K562 (cell line): ENCODE measurements around the gene RCC1. TPM values are rescaled to one million over a fixed set of nuclear protein-coding genes. Genes with fewer than 3 reads are reported as not detected.

Source experiments
- CHCHD3 ChIP-seq: fragments of 250-450 bp; sonication (Bioruptor Pico); IDR thresholded peaks from 2 replicates; pipeline ENCODE4 v2.1.2; 2022; ENCODE audit warnings: mild to moderate bottlenecking
- COPS2 ChIP-seq: fragments of 450-650 bp; conservative IDR thresholded peaks from 2 replicates; pipeline ENCODE4 v1.6.1; 2016; ENCODE audit warnings: mild to moderate bottlenecking, moderate library complexity
- EHMT2 ChIP-seq: fragments of 450-650 bp; IDR thresholded peaks from 2 replicates; pipeline ENCODE4 v1.6.1; 2018; ENCODE audit warnings: antibody characterized with exemption
- ELF4 ChIP-seq: fragments of 450-650 bp; formaldehyde crosslinking; IDR thresholded peaks from 2 replicates; pipeline ENCODE4 v1.4.0; 2022; ENCODE audit warnings: missing genetic modification characterization
- ETV1 ChIP-seq: fragments of 450-650 bp; conservative IDR thresholded peaks from 2 replicates; pipeline ENCODE4 v1.6.1; 2016; ENCODE audit warnings: missing genetic modification characterization, control low read depth, low read depth, missing compliant biosample characterization
- EZH2 ChIP-seq: IDR thresholded peaks from 2 replicates; pipeline ENCODE4 v1.6.1; 2012; ENCODE audit warnings: low read depth, mild to moderate bottlenecking, inconsistent platforms, low read length, borderline replicate concordance
- FOXJ3 ChIP-seq: sonication (generic); formaldehyde crosslinking; IDR thresholded peaks from 2 replicates; pipeline ENCODE4 v1.4.0; 2020; ENCODE audit warnings: mild to moderate bottlenecking, missing genetic modification reagents
- FOXP4 ChIP-seq: sonication (generic); formaldehyde crosslinking; IDR thresholded peaks from 2 replicates; pipeline ENCODE4 v1.8.0; 2022; ENCODE audit warnings: mild to moderate bottlenecking, missing genetic modification reagents, borderline replicate concordance
- HDAC3 ChIP-seq: fragments of 450-650 bp; IDR thresholded peaks from 2 replicates; pipeline ENCODE4 v1.6.1; 2018; ENCODE audit warnings: borderline replicate concordance, mild to moderate bottlenecking, moderate library complexity; ENCODE audit not compliant: partially characterized antibody
- HOXB6 ChIP-seq: fragments of 250-450 bp; sonication (Bioruptor Pico); IDR thresholded peaks from 2 replicates; pipeline ENCODE4 v1.5.1; 2022; ENCODE audit warnings: mild to moderate bottlenecking, borderline replicate concordance
- KDM5B ChIP-seq: fragments of 200-600 bp; sonication (generic); IDR thresholded peaks from 2 replicates; pipeline ENCODE4 v1.6.1; 2012; ENCODE audit warnings: low read depth, mild to moderate bottlenecking, moderate library complexity, low read length, control low read depth, inconsistent platforms; ENCODE audit not compliant: insufficient replicate concordance
- KLF1 ChIP-seq: fragments of 450-650 bp; IDR thresholded peaks from 2 replicates; pipeline ENCODE4 v1.6.1; 2016; ENCODE audit warnings: missing genetic modification characterization, missing compliant biosample characterization
- MAFF ChIP-seq: IDR thresholded peaks from 2 replicates; pipeline ENCODE4 v1.6.1; 2012; ENCODE audit warnings: low read length, improper control_type of control experiment
- NCOA1 ChIP-seq: fragments of 450-650 bp; IDR thresholded peaks from 2 replicates; pipeline ENCODE4 v1.6.1; 2016; ENCODE audit warnings: low read depth
- RB1 ChIP-seq: fragments of 450-650 bp; IDR thresholded peaks from 2 replicates; pipeline ENCODE4 v1.6.1; 2017; ENCODE audit warnings: low read depth, mild to moderate bottlenecking
- RBBP5 ChIP-seq: fragments of 200-600 bp; sonication (generic); IDR thresholded peaks from 2 replicates; pipeline ENCODE4 v1.6.1; 2012; ENCODE audit warnings: borderline replicate concordance, mild to moderate bottlenecking, low read length, control low read depth, inconsistent platforms; ENCODE audit not compliant: insufficient read depth, poor library complexity, severe bottlenecking
- SIN3B ChIP-seq: fragments of 450-650 bp; IDR thresholded peaks from 2 replicates; pipeline ENCODE4 v1.6.1; 2017; ENCODE audit warnings: low read depth, mild to moderate bottlenecking, moderate library complexity
- SIRT6 ChIP-seq: IDR thresholded peaks from one replicate; pipeline ENCODE4 v1.6.1; 2012; ENCODE audit warnings: low read depth, mild to moderate bottlenecking, control low read depth, inconsistent platforms, low read length, moderate library complexity
- SREBF1 ChIP-seq: fragments of 150-350 bp; IDR thresholded peaks from 2 replicates; pipeline ENCODE4 v1.6.1; 2014; ENCODE audit warnings: antibody characterized with exemption, low read depth, low read length, borderline replicate concordance
- ZNF239 ChIP-seq: fragments of 250-450 bp; sonication (Bioruptor Pico); IDR thresholded peaks from 2 replicates; pipeline ENCODE4 v1.4.0; 2020; ENCODE audit warnings: mild to moderate bottlenecking
- polyA plus RNA-seq, 8 experiments: library from polyadenylated mRNA; depleted of rRNA in 4 of 8; stranded (reverse) in 5 of 8; unstranded in 3 of 8; fragments of >200 nt; fragmentation: Nextera tagmentation in 2 of 8; fragmentation: Illumina TruSeq in 1 of 8; extraction: Ambion mirVana in 2 of 8; extraction: Trizol in 1 of 8; gene quantifications; 2 replicates each; pipeline versions ENCODE4 v1.2.1 to v1.2.3, GENCODE V29; 2011 to 2014; ENCODE audit warnings: inconsistent platforms in 1 of 8, missing spikeins in 1 of 8
- total RNA-seq, 7 experiments: library from RNA; depleted of rRNA in 6 of 7; stranded (reverse); fragments of >200 nt in 6 of 7; fragmentation: Illumina TruSeq in 2 of 7; extraction: Trizol in 2 of 7; gene quantifications; 2 replicates each; pipeline versions ENCODE4 v1.2.1 to v1.2.3, GENCODE V29; 2011 to 2021; ENCODE audit warnings: low replicate concordance in 1 of 7
- TF ChIP-seq, protein P1 (sequence below): fragments of 200-800 bp; sonication (Bioruptor generic); IDR thresholded peaks from 2 replicates; pipeline ENCODE4 v1.6.1; 2016; ENCODE audit warnings: missing genetic modification characterization, missing compliant biosample characterization

RCC1 gene
- total and polyA plus RNA-seq, 9 of the 15 experiments (the other 6 are each of a cell fraction or from before 2014, with no cell fraction given) = 16.4 to 202 (median 107) TPM

DNA sequence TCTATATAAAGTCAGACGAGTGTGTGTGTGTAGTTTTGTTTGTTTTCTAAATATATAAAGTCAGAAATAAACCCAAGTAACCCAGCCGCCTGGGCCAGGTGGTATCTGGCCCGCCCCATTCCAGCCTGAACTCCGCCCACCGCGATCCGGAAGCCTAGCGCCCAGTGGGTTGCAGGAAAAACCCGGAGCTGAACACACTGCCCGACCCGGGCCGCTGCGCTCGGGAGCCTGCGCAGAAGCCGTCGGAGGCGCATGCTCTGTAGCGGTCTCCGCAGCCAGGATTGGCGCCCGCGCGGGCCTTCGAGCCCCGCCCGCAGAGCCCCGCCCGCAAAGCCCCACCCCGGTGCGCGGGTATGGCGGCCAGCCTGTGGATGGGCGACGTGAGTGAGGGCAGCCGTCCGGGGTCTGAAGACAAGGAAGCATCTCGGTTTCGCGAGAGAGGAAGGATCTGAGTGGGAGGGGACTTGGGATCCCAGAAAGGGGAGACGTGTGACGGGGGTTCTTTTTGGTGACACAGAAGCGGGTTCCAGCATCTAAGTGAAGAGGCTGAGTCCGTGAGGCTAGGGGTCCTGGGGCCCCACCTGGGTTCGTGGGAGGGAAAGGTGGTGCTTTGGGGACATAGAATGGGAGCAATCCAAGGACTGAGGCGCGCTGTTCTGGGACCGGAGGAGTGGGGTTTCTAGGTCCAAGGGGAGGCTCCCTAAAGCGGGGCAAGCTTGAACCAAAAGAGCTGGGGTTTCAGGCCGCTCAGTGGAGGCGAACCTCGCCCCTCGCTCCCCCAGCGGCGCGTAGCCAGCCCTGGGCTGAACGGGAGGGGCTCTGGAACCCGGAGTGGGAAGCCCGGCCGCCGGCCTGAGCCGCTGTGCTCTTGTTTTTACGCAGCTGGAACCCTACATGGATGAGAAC lies 47.2 kb downstream of the RCC1 start, which contains the start of gene TRNAU1AP (continued):
- TF ChIP-seq FOXP4 = peak; percentile 18; the same call in 1 of the 2 replicates
- TF ChIP-seq CHCHD3 (CRISPR knock-in tag) = no peak
- TF ChIP-seq EZH2 = no peak
- TF ChIP-seq KDM5B = peak; percentile 88
- 0 out of 2 replicates have a peak, but pooled peaks have one; percentile 25 for TF ChIP-seq SREBF1
- TF ChIP-seq HOXB6 (CRISPR knock-in tag) = no peak
- TF ChIP-seq MAFF = no peak
- TF ChIP-seq SIN3B = 0 out of 2 replicates have a peak, but pooled peaks have one; percentile 28
- no peak for TF ChIP-seq SIRT6
- no peak for TF ChIP-seq ZNF239 (CRISPR knock-in tag)
- TF ChIP-seq FOXJ3 (CRISPR knock-in tag) = no peak
- no peak for TF ChIP-seq ELF4 (CRISPR knock-in tag)
- peak; percentile 98 for TF ChIP-seq RB1
- peak; percentile 84 for TF ChIP-seq ETV1
- peak; percentile 76 for TF ChIP-seq RBBP5
- peak; percentile 13; the same call in 1 of the 2 replicates for TF ChIP-seq KLF1 (tag)
- no peak for TF ChIP-seq COPS2
- TF ChIP-seq, protein P1, sequence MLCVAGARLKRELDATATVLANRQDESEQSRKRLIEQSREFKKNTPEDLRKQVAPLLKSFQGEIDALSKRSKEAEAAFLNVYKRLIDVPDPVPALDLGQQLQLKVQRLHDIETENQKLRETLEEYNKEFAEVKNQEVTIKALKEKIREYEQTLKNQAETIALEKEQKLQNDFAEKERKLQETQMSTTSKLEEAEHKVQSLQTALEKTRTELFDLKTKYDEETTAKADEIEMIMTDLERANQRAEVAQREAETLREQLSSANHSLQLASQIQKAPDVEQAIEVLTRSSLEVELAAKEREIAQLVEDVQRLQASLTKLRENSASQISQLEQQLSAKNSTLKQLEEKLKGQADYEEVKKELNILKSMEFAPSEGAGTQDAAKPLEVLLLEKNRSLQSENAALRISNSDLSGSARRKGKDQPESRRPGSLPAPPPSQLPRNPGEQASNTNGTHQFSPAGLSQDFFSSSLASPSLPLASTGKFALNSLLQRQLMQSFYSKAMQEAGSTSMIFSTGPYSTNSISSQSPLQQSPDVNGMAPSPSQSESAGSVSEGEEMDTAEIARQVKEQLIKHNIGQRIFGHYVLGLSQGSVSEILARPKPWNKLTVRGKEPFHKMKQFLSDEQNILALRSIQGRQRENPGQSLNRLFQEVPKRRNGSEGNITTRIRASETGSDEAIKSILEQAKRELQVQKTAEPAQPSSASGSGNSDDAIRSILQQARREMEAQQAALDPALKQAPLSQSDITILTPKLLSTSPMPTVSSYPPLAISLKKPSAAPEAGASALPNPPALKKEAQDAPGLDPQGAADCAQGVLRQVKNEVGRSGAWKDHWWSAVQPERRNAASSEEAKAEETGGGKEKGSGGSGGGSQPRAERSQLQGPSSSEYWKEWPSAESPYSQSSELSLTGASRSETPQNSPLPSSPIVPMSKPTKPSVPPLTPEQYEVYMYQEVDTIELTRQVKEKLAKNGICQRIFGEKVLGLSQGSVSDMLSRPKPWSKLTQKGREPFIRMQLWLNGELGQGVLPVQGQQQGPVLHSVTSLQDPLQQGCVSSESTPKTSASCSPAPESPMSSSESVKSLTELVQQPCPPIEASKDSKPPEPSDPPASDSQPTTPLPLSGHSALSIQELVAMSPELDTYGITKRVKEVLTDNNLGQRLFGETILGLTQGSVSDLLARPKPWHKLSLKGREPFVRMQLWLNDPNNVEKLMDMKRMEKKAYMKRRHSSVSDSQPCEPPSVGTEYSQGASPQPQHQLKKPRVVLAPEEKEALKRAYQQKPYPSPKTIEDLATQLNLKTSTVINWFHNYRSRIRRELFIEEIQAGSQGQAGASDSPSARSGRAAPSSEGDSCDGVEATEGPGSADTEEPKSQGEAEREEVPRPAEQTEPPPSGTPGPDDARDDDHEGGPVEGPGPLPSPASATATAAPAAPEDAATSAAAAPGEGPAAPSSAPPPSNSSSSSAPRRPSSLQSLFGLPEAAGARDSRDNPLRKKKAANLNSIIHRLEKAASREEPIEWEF (CRISPR knock-in tag) = no peak
- TF ChIP-seq NCOA1 = peak; percentile 58; the same call in 1 of the 2 replicates
- TF ChIP-seq EHMT2 = no peak
- TF ChIP-seq HDAC3 = peak; percentile 50
